OCI-LY1 (cell line): ENCODE measurements around the gene CHMP1A.

Experiments
- H2AFZ ChIP-seq: fragments of 200-600 bp; sonication (generic), shearing (Covaris generic); 2 replicates; pipeline ENCODE4 v1.6.0; 2014; ENCODE audit warnings: antibody characterized with exemption, mild to moderate bottlenecking, low read length
- H3F3A ChIP-seq: fragments of 200-600 bp; sonication (generic), shearing (Covaris generic); 2 replicates; pipeline ENCODE4 v1.6.0; 2014; ENCODE audit warnings: mild to moderate bottlenecking, antibody characterized with exemption, low read length, moderate library complexity; ENCODE audit not compliant: insufficient read depth
- H3K27ac ChIP-seq: fragments of 200-600 bp; sonication (generic); 2 replicates; pipeline ENCODE4 v1.5.1; 2014; ENCODE audit warnings: low read length, mixed run types, mild to moderate bottlenecking, low read depth; ENCODE audit not compliant: poor library complexity, severe bottlenecking
- H3K27me3 ChIP-seq: fragments of 200-600 bp; sonication (generic); 2 replicates; pipeline ENCODE4 v1.6.0; 2014; ENCODE audit warnings: antibody characterized with exemption, mild to moderate bottlenecking, low read length, moderate library complexity; ENCODE audit not compliant: insufficient read depth
- H3K36me3 ChIP-seq: fragments of 200-600 bp; sonication (generic); 2 replicates; pipeline ENCODE4 v1.6.1; 2014; ENCODE audit warnings: mild to moderate bottlenecking, antibody characterized with exemption, low read length, moderate library complexity, mixed read lengths; ENCODE audit not compliant: insufficient read depth
- H3K4me1 ChIP-seq: fragments of 200-600 bp; sonication (generic); 2 replicates; pipeline ENCODE4 v1.5.1; 2014; ENCODE audit warnings: mild to moderate bottlenecking, low read length, moderate library complexity; ENCODE audit not compliant: insufficient read depth, severe bottlenecking
- H3K4me2 ChIP-seq: fragments of 200-600 bp; sonication (generic), shearing (Covaris generic); 2 replicates; pipeline ENCODE4 v1.6.1; 2014; ENCODE audit warnings: low read length
- H3K4me3 ChIP-seq: fragments of 200-600 bp; sonication (generic); 2 replicates; pipeline ENCODE4 v1.5.1; 2014; ENCODE audit warnings: low read length, low read depth, mild to moderate bottlenecking, mixed read lengths; ENCODE audit not compliant: poor library complexity, severe bottlenecking
- H3K79me2 ChIP-seq: fragments of 200-600 bp; shearing (Covaris generic); 2 replicates; pipeline ENCODE4 v1.6.1; 2016; ENCODE audit warnings: mixed run types, low read length, mixed read lengths; ENCODE audit not compliant: insufficient read depth
- H3K9ac ChIP-seq: fragments of 200-600 bp; sonication (generic), shearing (Covaris generic); 2 replicates; pipeline ENCODE4 v1.6.1; 2014; ENCODE audit warnings: mild to moderate bottlenecking, low read length, mixed read lengths
- H3K9me2 ChIP-seq: fragments of 200-600 bp; sonication (generic), shearing (Covaris generic); 2 replicates; pipeline ENCODE4 v1.6.1; 2014; ENCODE audit warnings: low read depth, mild to moderate bottlenecking, low read length, mixed read lengths
- H3K9me3 ChIP-seq: fragments of 200-600 bp; shearing (Covaris generic); 2 replicates; pipeline ENCODE4 v1.6.1; 2014; ENCODE audit warnings: low read length, mixed read lengths
- H4K20me1 ChIP-seq: fragments of 200-600 bp; sonication (generic), shearing (Covaris generic); 2 replicates; pipeline ENCODE4 v1.6.0; 2016; ENCODE audit warnings: mild to moderate bottlenecking, low read length; ENCODE audit not compliant: insufficient read depth
- CTCF ChIP-seq: fragments of 200-600 bp; sonication (generic), shearing (Covaris generic); IDR thresholded peaks from 2 replicates; pipeline ENCODE4 v1.5.1; 2017; ENCODE audit warnings: mild to moderate bottlenecking, antibody characterized with exemption, low read length, moderate library complexity, mixed read lengths
- EZH2 ChIP-seq: fragments of 200-600 bp; sonication (generic), shearing (Covaris generic); IDR thresholded peaks from 2 replicates; pipeline ENCODE4 v1.8.0; 2017; ENCODE audit warnings: borderline replicate concordance, mixed run types, mild to moderate bottlenecking, antibody characterized with exemption, low read length, moderate library complexity, mixed read lengths

Gene CHMP1A

DNA sequence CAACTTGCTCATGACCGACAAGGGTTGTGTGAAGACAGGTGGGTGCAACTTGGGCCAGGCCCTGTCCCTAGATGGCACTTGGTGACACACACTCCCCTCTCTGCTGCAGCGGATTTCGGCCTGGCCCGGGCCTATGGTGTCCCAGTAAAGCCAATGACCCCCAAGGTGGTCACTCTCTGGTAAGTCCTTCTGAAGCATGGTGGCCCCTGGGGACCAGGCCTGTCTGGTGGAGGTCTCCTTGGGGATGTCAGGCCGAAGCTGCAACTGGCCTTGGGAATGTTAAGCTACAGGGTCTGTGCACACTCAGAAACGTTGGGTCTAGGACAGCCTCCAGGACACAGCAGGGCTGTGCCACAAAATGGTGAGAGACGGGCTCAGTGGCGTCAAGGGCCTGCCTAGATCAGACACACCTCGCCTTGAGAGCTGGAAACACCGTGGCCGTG is 35.8 kb upstream of the CHMP1A start:
- no peak overlapping the region for H3K27ac ChIP-seq
- no peaks in the 10 kb centered on the region for H3K9me2 ChIP-seq
- H3F3A ChIP-seq, result no peaks in the 10 kb centered on the region
- H3K27me3 ChIP-seq, result no peaks in the 10 kb centered on the region
- H4K20me1 ChIP-seq, result no peaks in the 10 kb centered on the region
- no peak overlapping the region for H2AFZ ChIP-seq
- H3K4me2 ChIP-seq, result no peak overlapping the region
- TF ChIP-seq EZH2 (no peak), CTCF (no peak)
- H3K4me3 ChIP-seq, result no peak overlapping the region
- H3K9ac ChIP-seq, result no peak overlapping the region
- no peaks in the 10 kb centered on the region for H3K79me2 ChIP-seq
- H3K9me3 ChIP-seq, result no peaks in the 10 kb centered on the region
- H3K36me3 ChIP-seq, result peaks cover 69% of the 10 kb centered on the region
- H3K4me1 ChIP-seq, result peaks cover under 1% of the 10 kb centered on the region

- H2AFZ ChIP-seq, result no peak overlapping the region
- no peaks in the 10 kb centered on the region; the same call in 1 of the 2 replicates for H3K79me2 ChIP-seq
- H3K4me1 ChIP-seq, result peaks cover 11% of the 10 kb centered on the region
- H3F3A ChIP-seq, result no peaks in the 10 kb centered on the region
- TF ChIP-seq EZH2, result no peak
- no peak for TF ChIP-seq CTCF
- H3K4me3 ChIP-seq, result no peak overlapping the region
- peaks cover 71% of the 10 kb centered on the region for H3K36me3 ChIP-seq
- no peaks in the 10 kb centered on the region for H4K20me1 ChIP-seq
- H3K27ac ChIP-seq, result no peak overlapping the region
- no peaks in the 10 kb centered on the region for H3K27me3 ChIP-seq
- no peaks in the 10 kb centered on the region for H3K9me2 ChIP-seq
- H3K4me2 ChIP-seq, result no peak overlapping the region
- no peak overlapping the region for H3K9ac ChIP-seq
- no peaks in the 10 kb centered on the region for H3K9me3 ChIP-seq
Observed at GRCh38 chr16:89691986-89692569, 34.6 kb upstream of the CHMP1A start.

DNA sequence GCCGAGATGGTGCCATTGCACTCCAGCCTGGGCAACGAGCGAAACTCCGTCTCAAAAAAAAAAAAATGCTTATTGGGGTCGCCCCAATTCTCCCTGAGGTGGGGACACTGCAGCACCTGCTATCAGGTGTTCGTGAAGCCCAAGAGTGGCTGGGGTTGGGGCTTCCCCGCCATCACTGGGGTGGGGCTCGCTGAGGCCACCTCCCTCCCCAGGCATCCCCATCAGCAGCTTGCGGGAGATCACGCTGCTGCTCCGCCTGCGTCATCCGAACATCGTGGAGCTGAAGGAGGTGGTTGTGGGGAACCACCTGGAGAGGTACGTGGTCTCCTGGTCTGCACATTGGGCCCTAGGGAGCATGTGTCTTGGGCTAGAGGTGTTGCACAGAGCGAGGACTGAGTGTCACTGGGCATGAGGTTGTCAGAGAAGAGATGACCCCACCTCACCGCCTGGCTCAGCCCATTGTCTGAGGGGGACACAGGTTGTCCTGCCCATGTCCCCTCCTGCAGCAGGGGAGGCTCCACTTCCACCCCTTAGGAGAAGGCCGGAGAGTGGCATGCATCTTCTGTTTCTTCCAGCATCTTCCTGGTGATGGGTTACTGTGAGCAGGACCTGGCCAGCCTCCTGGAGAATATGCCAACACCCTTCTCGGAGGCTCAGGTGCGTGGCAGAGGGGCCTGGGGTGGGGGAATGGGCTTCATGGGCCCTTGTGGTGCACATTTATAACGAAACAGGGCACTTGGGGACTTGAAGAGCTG is 33.9 kb upstream of the CHMP1A start:
- Histone ChIP-seq H3K4me3 (no peak overlapping the region), H4K20me1 (no peaks in the 10 kb centered on the region), H3K4me1 (peaks cover 11% of the 10 kb centered on the region), H3K36me3 (peaks cover 71% of the 10 kb centered on the region), H3K27me3 (no peaks in the 10 kb centered on the region), H3K9me3 (no peaks in the 10 kb centered on the region), H3K27ac (no peak overlapping the region), H2AFZ (no peak overlapping the region), H3K9ac (no peak overlapping the region), H3F3A (no peaks in the 10 kb centered on the region), H3K79me2 (no peaks in the 10 kb centered on the region; the same call in 1 of the 2 replicates), H3K9me2 (no peaks in the 10 kb centered on the region), H3K4me2 (no peak overlapping the region)
- TF ChIP-seq CTCF (no peak), EZH2 (no peak)
